Natural killer cell (primary cell): ENCODE measurements around the gene LMO4. TPM values are rescaled to one million over a fixed set of nuclear protein-coding genes. Genes with fewer than 3 reads are reported as not detected.

ENCODE experiments used
- ATAC-seq, 3 donors: fragments of 150-1000 bp in 2 of 3; fragments of 200-7000 bp in 1 of 3; cut with Tn5 transposase; 1 replicate in 1 of 3; 2 replicates in 2 of 3; pipeline ENCODE4 v1.10.0; 2021; ENCODE audit warnings: mild to moderate bottlenecking in 2 of 3, moderate library complexity in 2 of 3
- DNase-seq, 2 donors: peaks; one replicate each; pipeline versions ENCODE4 v3.0.0 to v3.0.0-alpha.2; 2013 to 2021; ENCODE audit warnings: mixed read lengths in 1 of 2
- H3K27ac ChIP-seq: one replicate; pipeline ENCODE4 v1.5.1; 2013; ENCODE audit warnings: mild to moderate bottlenecking, low read length
- H3K27me3 ChIP-seq: one replicate; pipeline ENCODE4 v1.6.1; 2013; ENCODE audit warnings: low read length; ENCODE audit not compliant: control insufficient read depth, insufficient read depth
- H3K36me3 ChIP-seq: one replicate; pipeline ENCODE4 v1.6.1; 2013; ENCODE audit warnings: low read length; ENCODE audit not compliant: control insufficient read depth, insufficient read depth
- H3K4me1 ChIP-seq: one replicate; pipeline ENCODE4 v1.6.1; 2013; ENCODE audit warnings: low read length; ENCODE audit not compliant: control insufficient read depth, insufficient read depth
- H3K4me3 ChIP-seq: one replicate; pipeline ENCODE4 v1.5.1; 2013; ENCODE audit warnings: low read length
- H3K9me3 ChIP-seq: one replicate; pipeline ENCODE4 v1.6.1; 2013; ENCODE audit warnings: low read length; ENCODE audit not compliant: control insufficient read depth, insufficient read depth
- H3K27ac Mint-ChIP-seq, 2 donors: one replicate each; pipeline ENCODE4 v1.8.0; 2022; ENCODE audit warnings: mild to moderate bottlenecking in 2 of 2, mixed read lengths in 2 of 2, moderate library complexity in 1 of 2
- H3K27me3 Mint-ChIP-seq, 2 donors: one replicate each; pipeline ENCODE4 v1.8.0; 2022; ENCODE audit warnings: low read depth in 2 of 2, mixed read lengths in 2 of 2
- H3K36me3 Mint-ChIP-seq: one replicate; pipeline ENCODE4 v1.8.0; 2022; ENCODE audit warnings: mixed read lengths
- H3K4me1 Mint-ChIP-seq, 2 donors: one replicate each; pipeline ENCODE4 v1.8.0; 2022; ENCODE audit warnings: mixed read lengths in 2 of 2
- H3K4me3 Mint-ChIP-seq: one replicate; pipeline ENCODE4 v1.8.0; 2022; ENCODE audit warnings: mild to moderate bottlenecking, moderate library complexity, mixed read lengths
- H3K9me3 Mint-ChIP-seq, 2 donors: one replicate each; pipeline ENCODE4 v1.8.0; 2022; ENCODE audit warnings: mixed read lengths in 2 of 2
- CTCF ChIP-seq: fragments of 200-600 bp; IDR thresholded peaks from one replicate; pipeline ENCODE4 v1.8.0; 2022; ENCODE audit warnings: antibody characterized with exemption
- WGBS: methylation state at CpG from one replicate; pipeline ENCODE4 v1.1.7; 2013; ENCODE audit warnings: missing lambda C conversion rate; ENCODE audit not compliant: insufficient coverage; 5-methylcytosine and 5-hydroxymethylcytosine counted together
- intact Hi-C: fragments of 100-400 bp; cut with micrococcal nuclease; formaldehyde crosslinking; loops from one replicate; pipeline ENCODE4 v1.14.2; 2022
- total RNA-seq, 4 donors: library from RNA; stranded (reverse); fragments of 120-200 nt in 1 of 4; gene quantifications; one replicate each; pipeline versions ENCODE4 v1.2.3 to v1.2.4, GENCODE V29; 2013 to 2022

LMO4 gene
- total RNA-seq, 3 donors from 2014 or later (not counting 1 experiment from before 2014, with no cell fraction given), result 38.2 to 50.1 (median 50.0) TPM

- no peak overlapping the region for H3K27ac ChIP-seq
Measured at GRCh38 chr1:87369736-87370478, 41.2 kb downstream of the LMO4 start.

GRCh38 chr1:87370544-87370943, 41.9 kb downstream of the LMO4 start:
- Mint-ChIP-seq H3K9me3 (no peaks in the 10 kb centered on the region), H3K36me3 (no peaks in the 10 kb centered on the region), H3K4me3 (no peak overlapping the region), H3K27me3 (no peaks in the 10 kb centered on the region), H3K27ac (no peak overlapping the region), H3K4me1 (peaks cover 23 to 29% of the 10 kb centered on the region in 2 donors)
- 85% methylated on average over 5 of the region's 5 CpGs for WGBS
- no peaks in the 10 kb centered on the region for H3K4me1 ChIP-seq
- H3K27ac ChIP-seq, result no peak overlapping the region
- ATAC-seq (no peak), DNase-seq (no peak)
- no peaks in the 10 kb centered on the region for H3K36me3 ChIP-seq
- no peak for TF ChIP-seq CTCF
- no peaks in the 10 kb centered on the region for H3K9me3 ChIP-seq
- intact Hi-C loops, result no loop called here
- no peak overlapping the region for H3K4me3 ChIP-seq
- no peaks in the 10 kb centered on the region for H3K27me3 ChIP-seq

More at GRCh38 chr1:87369736-87370478, 41.2 kb downstream of the LMO4 start:
- no peaks in the 10 kb centered on the region for H3K36me3 ChIP-seq
- no peaks in the 10 kb centered on the region for H3K4me1 ChIP-seq
- H3K27ac Mint-ChIP-seq, result peak overlapping the region in 1 of 2 donors; percentile 8
- ATAC-seq, result no peak
- H3K4me3 Mint-ChIP-seq, result no peak overlapping the region
- no peaks in the 10 kb centered on the region for H3K9me3 Mint-ChIP-seq
- no peaks in the 10 kb centered on the region for H3K9me3 ChIP-seq
- TF ChIP-seq CTCF, result no peak
- DNase-seq, result no peak
- no peaks in the 10 kb centered on the region for H3K36me3 Mint-ChIP-seq
- no peak overlapping the region for H3K4me3 ChIP-seq
- no peaks in the 10 kb centered on the region for H3K27me3 Mint-ChIP-seq
- no peaks in the 10 kb centered on the region for H3K27me3 ChIP-seq
- intact Hi-C loops, result no loop called here
- peaks cover 23 to 29% of the 10 kb centered on the region in 2 donors for H3K4me1 Mint-ChIP-seq
- WGBS, result no CpG with 5 or more reads among the region's 3 CpGs

- no peaks in the 10 kb centered on the region for H3K4me1 ChIP-seq
- peaks cover 2 to 15% of the 10 kb centered on the region in 2 donors for H3K9me3 Mint-ChIP-seq
- ATAC-seq, result no peak
Measured at GRCh38 chr1:87379306-87379705, 50.6 kb downstream of the LMO4 start.

More at GRCh38 chr1:87379306-87379705, 50.6 kb downstream of the LMO4 start:
- TF ChIP-seq CTCF, result no peak
- Histone ChIP-seq H3K4me3 (no peak overlapping the region), H3K27ac (no peak overlapping the region), H3K36me3 (no peaks in the 10 kb centered on the region), H3K9me3 (no peaks in the 10 kb centered on the region), H3K27me3 (no peaks in the 10 kb centered on the region)
- H3K36me3 Mint-ChIP-seq, result peaks cover 21% of the 10 kb centered on the region
- H3K27ac Mint-ChIP-seq, result no peak overlapping the region
- H3K27me3 Mint-ChIP-seq, result no peaks in the 10 kb centered on the region
- no peak for DNase-seq
- intact Hi-C loops, result no loop called here
- no peak overlapping the region for H3K4me3 Mint-ChIP-seq
- H3K4me1 Mint-ChIP-seq, result no peaks in the 10 kb centered on the region
